ENCODE results near the gene PLCD3. TPM values are rescaled to one million over a fixed set of nuclear protein-coding genes. Genes with fewer than 3 reads are reported as not detected.

PLCD3 gene
- total and polyA plus RNA-seq, 9 donors: 12.1 to 166 (median 83.4) TPM

DNA sequence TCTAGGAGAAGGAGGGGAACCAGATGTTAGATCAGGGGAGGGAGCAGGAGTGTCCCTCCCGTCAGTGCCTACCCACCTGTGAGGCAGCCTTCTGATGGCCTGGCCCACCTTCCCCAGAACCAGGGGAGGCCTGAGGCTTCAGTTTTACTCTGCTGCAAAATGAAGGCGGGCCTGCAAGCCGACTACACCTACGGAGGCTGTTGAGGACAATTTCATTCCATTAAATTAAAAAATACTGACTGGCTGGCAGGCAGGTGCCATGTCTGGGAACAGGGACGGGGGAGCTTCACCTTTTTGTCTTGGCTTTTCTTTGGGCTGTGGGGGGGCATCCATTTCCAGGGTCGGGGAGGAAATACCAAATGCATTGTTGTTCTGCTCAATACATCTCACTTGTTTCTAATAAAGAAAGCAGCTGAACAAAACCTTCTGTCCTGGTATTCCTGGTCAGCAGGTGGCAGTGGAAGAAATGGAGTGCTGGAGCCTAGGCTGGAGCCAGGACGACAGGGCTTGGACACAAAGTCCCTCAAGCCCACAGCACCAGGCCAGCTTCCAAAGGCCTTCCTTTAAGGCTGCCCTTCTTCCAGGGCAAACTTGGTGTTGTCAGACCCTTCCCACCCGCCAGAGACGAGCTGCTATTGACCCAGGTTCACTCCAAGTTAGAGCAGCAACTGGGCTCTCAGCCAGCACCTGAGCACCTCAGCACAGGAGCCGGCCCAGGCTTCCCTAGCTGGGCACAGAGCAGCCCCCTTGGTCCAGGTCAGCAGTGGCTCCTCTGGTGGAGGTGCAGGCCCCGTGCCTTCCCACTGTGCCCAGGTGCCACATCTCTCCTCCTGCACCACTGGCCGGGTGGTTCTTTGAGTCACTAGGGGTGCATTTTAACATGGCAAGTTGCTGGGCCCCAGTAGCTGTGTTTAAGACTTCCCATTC lies 23.5 kb downstream of the PLCD3 start:
- no peak for DNase-seq
- H3K9me3 ChIP-seq: no peaks in the 10 kb centered on the region
- TF ChIP-seq, protein P1, sequence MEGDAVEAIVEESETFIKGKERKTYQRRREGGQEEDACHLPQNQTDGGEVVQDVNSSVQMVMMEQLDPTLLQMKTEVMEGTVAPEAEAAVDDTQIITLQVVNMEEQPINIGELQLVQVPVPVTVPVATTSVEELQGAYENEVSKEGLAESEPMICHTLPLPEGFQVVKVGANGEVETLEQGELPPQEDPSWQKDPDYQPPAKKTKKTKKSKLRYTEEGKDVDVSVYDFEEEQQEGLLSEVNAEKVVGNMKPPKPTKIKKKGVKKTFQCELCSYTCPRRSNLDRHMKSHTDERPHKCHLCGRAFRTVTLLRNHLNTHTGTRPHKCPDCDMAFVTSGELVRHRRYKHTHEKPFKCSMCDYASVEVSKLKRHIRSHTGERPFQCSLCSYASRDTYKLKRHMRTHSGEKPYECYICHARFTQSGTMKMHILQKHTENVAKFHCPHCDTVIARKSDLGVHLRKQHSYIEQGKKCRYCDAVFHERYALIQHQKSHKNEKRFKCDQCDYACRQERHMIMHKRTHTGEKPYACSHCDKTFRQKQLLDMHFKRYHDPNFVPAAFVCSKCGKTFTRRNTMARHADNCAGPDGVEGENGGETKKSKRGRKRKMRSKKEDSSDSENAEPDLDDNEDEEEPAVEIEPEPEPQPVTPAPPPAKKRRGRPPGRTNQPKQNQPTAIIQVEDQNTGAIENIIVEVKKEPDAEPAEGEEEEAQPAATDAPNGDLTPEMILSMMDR (IDR thresholded peaks at IDR 0.05): no peak
- no peak for TF ChIP-seq POLR2A (IDR thresholded peaks at IDR 0.05)
- no peak for TF ChIP-seq EP300 (IDR thresholded peaks at IDR 0.05)
- H3K27me3 ChIP-seq: no peaks in the 10 kb centered on the region
- H3K36me3 ChIP-seq: no peaks in the 10 kb centered on the region
- intact Hi-C loops (cut with DNase I): no loop called here
- 72 to 77% (median 74%) methylated on average over 12 of the region's 12 CpGs for WGBS, 3 donors
- no peak overlapping the region for H3K4me3 ChIP-seq
- H3K4me1 ChIP-seq (ENCODE audit: insufficient read depth): peaks cover 9% of the 10 kb centered on the region
- no peak overlapping the region for H3K27ac ChIP-seq

DNA sequence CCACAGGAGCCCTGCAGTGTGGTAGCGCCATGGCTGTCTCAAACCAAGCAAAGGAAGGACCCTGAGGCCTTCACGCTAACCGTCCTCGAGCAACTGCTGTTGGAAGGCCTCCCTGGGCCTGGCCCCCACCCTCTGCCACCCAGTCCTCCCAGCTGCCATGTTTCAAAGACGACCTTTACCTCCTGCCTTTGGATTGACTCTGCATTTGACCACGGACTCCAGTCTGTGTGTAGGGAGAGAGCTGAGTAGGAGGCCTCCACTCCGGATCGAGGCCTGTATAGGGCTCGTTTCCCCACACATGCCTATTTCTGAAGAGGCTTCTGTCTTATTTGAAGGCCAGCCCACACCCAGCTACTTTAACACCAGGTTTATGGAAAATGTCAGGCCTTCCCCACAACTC lies 24.3 kb downstream of the PLCD3 start:
- H3K27ac ChIP-seq: no peak overlapping the region
- peaks cover 9% of the 10 kb centered on the region for H3K4me1 ChIP-seq (ENCODE audit: insufficient read depth)
- TF ChIP-seq, protein P1 (IDR thresholded peaks at IDR 0.05): no peak
- no peak for TF ChIP-seq POLR2A (IDR thresholded peaks at IDR 0.05)
- H3K4me3 ChIP-seq: no peak overlapping the region
- no peaks in the 10 kb centered on the region for H3K36me3 ChIP-seq
- H3K9me3 ChIP-seq: no peaks in the 10 kb centered on the region
- WGBS, 3 donors: 52 to 60% (median 55%) methylated on average over 9 of the region's 9 CpGs
- no peaks in the 10 kb centered on the region for H3K27me3 ChIP-seq
- DNase-seq: no peak
- intact Hi-C loops (cut with DNase I): no loop called here

DNA sequence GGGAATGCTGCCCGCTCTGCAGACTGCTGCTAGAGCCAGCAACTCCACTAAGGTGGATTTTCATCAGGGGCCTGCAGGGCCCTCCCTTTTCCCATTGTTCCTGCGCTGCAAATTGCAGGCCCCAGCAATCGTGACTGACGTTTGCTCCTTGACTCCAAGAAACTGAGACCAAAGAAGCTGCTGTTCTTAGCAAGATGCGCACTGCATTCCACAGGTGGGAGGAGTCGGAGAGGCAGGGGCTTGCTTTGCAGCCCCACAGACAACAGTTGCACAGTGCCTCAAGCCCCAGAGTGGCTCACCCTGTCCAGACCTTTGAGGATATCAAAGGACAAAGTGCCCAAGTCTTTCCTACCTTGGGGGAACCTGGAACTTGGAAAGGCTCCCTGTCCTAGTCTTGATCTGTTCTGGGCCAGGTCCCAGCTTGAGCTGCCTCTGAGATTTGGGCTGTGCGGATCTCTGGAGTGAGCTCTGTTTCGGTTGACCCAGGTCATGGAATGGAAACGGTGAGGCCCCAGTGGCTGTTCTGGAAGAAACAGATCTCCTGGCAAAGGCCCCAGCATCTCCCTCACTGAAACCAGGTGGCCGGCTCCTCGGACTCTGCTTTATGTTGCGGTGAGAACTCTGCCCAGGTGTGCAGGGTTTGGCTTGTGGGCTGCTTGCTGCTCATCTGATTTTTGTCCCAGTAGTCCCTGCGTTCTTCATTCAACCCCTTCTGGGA lies 24.9 kb downstream of the PLCD3 start:
- DNase-seq: no peak
- no peaks in the 10 kb centered on the region for H3K27me3 ChIP-seq
- TF ChIP-seq POLR2A (IDR thresholded peaks at IDR 0.05) (no peak), EP300 (IDR thresholded peaks at IDR 0.05) (no peak)
- H3K4me3 ChIP-seq: no peak overlapping the region
- intact Hi-C loops (cut with DNase I): no loop called here
- 58 to 64% (median 62%) methylated on average over 13 of the region's 13 CpGs for WGBS, 3 donors
- H3K4me1 ChIP-seq (ENCODE audit: insufficient read depth): peaks cover 10% of the 10 kb centered on the region
- H3K27ac ChIP-seq: no peak overlapping the region
- H3K36me3 ChIP-seq: no peaks in the 10 kb centered on the region
- no peaks in the 10 kb centered on the region for H3K9me3 ChIP-seq

DNA sequence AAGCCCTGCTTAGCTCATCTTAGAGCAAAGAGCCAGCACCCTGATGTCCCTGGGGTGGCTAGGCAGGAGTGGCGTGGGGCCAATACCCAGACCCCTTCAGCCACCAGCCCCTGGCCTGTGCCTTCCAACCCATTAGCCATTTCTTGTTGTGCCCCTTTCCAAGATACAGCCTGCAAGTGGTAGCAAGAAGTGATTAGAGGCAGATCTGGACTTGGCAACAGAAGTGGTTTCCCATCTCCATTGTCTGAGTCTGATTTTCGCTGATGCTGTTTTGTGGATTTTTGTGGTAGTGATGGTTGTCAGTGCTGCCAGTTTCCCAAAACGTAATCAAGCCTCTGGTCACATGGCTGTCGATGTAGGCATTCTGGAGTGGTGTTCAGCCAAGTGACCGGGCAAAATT lies 25.7 kb downstream of the PLCD3 start:
- H3K4me1 ChIP-seq (ENCODE audit: insufficient read depth): peaks cover 13% of the 10 kb centered on the region
- 83 to 92% (median 88%) methylated on average over 5 of the region's 5 CpGs for WGBS, 3 donors
- intact Hi-C loops (cut with DNase I): no loop called here

More for the DNA sequence above, 25.7 kb downstream of the PLCD3 start:
- Histone ChIP-seq H3K27me3 (no peaks in the 10 kb centered on the region), H3K9me3 (no peaks in the 10 kb centered on the region), H3K4me3 (no peak overlapping the region), H3K27ac (no peak overlapping the region), H3K36me3 (no peaks in the 10 kb centered on the region)
- no peak for DNase-seq
- no peak for TF ChIP-seq POLR2A (IDR thresholded peaks at IDR 0.05)
- TF ChIP-seq, protein P1 (IDR thresholded peaks at IDR 0.05): no peak
